HG03354 (cell line): ENCODE measurements around the gene IL13RA1.
"Not testable (repeated sequence)": the region's sequence is repeated elsewhere in the genome, so short reads cannot be mapped to it uniquely, and the experiment has no call there.

ENCODE experiments used
- ATAC-seq: cut with Tn5 transposase; IDR thresholded peaks from one replicate; pipeline ENCODE4 v1.9.1; 2021; ENCODE audit warnings: mild to moderate bottlenecking; ENCODE audit not compliant: unreplicated experiment, poor library complexity, severe bottlenecking

Gene IL13RA1

GRCh38 chrX:118770133-118770760 lies 42.8 kb downstream of the IL13RA1 start:
- ATAC-seq = no peak

DNA sequence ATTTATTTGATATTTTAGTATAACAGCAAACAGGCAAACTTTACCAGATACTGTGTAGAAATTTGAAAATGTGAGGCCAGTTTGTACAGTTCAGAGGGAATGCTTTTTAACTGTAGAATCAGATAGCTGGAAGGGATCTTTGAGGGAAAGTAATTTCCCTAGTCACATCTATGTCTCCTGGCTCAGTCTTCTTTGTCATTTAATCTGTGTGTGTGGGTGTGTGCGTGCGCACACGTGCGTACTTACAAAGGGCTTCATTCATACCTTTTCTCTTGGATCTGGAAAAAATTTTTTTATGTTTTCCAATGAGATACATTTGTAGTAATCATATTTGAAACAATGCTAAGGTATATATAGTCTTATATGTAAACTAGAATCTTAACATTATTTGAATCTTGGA lies 44.6 kb downstream of the IL13RA1 start:
- ATAC-seq = no peak

GRCh38 chrX:118773782-118774181 lies 46.4 kb downstream of the IL13RA1 start:
- ATAC-seq = no peak

DNA sequence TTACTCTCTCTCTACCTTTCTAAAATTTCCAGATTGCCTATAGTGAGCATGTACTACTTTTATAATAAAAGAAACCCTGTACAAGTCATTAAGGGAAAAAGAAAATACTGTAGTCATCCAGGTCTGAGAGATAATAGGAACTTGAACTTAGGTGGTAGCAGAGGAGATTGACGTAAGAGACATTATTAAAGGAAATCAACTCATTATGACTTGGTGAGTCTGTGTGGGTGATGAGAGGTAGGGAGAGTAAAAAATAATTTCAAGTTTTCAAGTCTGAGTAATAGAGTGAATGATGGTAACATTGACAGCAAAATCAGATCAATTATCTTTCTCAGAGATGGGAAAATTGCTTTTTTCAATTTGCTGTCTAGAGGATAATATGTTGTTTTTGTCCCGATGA lies 52.2 kb downstream of the IL13RA1 start:
- ATAC-seq = no peak

GRCh38 chrX:118780509-118780908 lies 53.1 kb downstream of the IL13RA1 start:
- no peak for ATAC-seq

GRCh38 chrX:118780911-118781310 lies 53.5 kb downstream of the IL13RA1 start:
- no peak for ATAC-seq

DNA sequence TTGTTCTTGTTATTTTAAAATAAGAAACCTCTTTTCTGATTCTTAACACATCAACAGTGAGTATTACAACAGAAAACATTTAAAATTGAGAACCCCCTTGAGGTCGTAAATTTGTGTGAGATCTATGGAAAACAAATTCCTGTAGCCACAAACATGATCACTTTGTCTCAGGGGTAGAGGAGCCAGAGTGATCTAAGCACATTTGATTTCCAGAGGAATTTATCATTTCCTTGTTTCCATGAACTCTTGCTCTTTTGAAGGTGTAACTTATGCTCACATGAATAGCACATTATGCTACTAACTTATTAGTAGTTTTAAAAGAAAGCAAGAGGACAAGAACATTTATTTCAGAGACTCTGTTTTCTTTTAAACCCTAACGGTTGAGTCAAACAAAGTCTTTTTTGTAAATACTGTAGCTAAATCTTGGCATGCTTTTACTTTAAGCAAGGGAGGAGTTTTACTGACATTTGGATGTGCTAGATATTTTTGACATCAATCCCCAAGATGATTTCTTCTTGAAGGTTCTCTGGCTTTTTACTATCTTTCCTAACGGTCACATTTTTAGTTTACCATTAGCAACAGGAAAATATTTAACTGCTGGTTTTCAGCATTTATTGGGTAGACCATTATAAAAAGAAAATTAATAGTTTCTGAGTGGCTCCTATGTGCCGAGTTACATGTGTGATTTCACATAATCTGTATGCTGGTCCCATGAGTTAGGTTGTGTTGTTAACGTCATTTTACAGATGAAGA lies 68.3 kb downstream of the IL13RA1 start:
- ATAC-seq = no peak

GRCh38 chrX:118802857-118803256 lies 75.5 kb downstream of the IL13RA1 start:
- no peak for ATAC-seq

DNA sequence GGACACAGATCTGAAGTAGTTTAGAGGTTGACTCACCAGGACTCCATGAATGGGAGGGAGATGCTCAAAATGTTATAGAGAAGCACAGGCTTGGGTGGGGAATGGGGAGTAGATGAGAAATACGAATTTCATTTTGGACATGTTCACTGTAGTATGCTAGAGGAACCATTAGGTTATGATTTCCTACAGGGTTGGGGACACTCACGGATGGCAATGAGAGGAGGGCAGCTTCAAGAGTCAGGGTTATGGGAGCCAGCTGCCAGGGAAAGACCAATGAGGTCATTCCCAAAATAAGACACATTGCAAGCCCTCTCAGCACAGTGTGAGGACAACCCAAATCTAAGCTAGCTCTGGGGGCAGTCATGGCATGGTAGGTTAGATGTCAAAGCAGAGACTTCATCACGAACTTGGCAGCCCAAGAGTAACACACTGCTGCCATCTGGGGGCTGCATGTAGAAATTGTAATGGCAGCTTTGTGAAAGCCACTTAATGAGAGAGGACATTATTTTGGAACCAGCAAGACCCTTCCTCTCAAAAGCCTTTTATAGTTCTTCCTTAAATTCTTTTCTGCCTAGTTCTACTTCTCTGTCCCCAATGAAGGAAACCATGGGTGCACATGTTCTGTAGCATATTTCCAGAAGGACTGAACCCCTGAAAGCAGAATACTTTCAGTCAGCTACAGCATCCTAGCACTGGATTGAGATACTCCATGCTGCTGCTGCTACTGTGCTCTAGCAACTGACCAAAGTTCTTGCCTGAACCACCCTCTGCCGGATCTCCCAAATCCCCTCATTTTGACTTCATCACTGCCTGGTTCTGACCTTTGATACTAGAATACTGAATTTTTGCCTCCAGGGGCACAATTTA lies 80.0 kb downstream of the IL13RA1 start:
- peak; percentile 67 for ATAC-seq

DNA sequence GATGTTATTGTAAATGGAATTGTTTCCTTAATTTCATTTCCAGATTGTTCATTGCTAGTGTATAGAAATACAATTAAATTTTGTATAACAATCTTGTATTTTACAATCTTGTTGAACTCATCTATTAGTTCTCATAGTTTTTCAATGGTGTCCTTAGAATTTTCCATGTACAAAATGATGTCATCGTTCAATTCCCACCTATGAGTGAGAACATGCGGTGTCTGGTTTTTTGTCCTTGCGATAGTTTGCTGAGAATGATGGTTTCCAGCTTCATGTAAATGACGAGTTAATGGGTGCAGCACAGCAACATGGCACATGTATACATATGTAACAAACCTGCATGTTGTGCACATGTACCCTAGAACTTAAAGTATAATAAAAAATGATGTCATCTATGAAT lies 89.9 kb downstream of the IL13RA1 start:
- not testable (repeated sequence) for ATAC-seq

GRCh38 chrX:118823263-118824172 lies 96.1 kb downstream of the IL13RA1 start, which contains the start of gene ZCCHC12:
TSS of gene ZCCHC12 (plus strand) at chrX:118823824. CDS start at chrX:118825245, 1,421 bp downstream.
- ATAC-seq = peak; percentile 71

DNA sequence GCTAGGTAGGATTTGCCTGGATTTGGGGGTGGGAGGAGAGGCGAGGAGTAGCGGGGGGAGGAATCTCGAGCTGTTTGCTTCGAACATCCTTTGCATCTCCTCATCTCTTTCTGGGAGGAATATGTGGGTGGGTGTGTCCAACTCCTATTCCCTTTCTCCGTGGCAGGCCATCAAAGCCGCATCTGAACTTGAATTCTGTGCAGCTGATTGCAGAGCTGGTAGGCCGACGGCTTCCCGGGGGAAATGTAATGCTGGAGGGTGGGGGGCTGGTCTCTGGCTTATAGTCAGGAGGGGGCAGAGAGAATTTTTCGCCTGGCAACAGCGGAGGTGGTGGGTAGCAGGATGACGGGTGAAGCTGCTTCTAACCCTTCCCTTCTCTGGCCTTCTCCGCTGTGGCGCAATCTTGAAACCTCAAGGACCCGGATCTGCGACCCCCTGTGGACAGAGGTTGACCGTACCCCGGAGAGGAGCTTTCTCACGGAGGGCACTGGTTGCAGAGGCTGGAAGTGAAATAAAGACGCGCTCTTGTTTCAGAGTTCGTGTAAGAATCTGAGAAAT lies 96.8 kb downstream of the IL13RA1 start:
- no peak for ATAC-seq

- no peak for ATAC-seq
Measured at GRCh38 chrX:118825227-118825626, 97.8 kb downstream of the IL13RA1 start.

GRCh38 chrX:118839334-118839958 lies 112.0 kb downstream of the IL13RA1 start:
- no peak for ATAC-seq
